Measurements from ENCODE around the gene KCTD1. TPM values are rescaled to one million over a fixed set of nuclear protein-coding genes. Genes with fewer than 3 reads are reported as not detected.

The KCTD1 gene
- polyA plus RNA-seq, 3 donors, result 0.40 TPM; not detected in 2

DNA sequence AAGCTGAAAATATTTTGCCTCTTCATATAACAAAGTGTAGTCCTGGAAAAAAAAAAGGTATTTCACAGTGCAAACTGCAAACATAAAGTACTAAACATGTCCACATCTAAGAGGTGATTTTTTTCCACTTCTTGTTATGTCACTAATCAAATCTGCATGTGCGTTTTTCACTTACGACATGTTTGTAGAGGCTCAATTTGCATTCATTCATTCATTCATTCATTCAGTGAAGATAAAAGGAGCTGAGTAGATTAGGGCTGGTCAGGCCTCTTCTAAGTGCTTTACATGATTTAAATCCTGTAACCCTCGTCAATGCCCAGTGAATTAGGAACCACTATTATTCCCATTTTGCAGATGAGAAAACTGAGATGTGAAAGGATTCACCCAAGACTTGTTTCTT lies 88.5 kb downstream of the KCTD1 start:
- no peaks in the 10 kb centered on the region for H3K36me3 ChIP-seq (replicated peaks in 1 of 2; ENCODE audit: control insufficient read depth in 1 of 2, insufficient read depth in 2 of 2, low read length in 2 of 2)
- H3K4me3 Mint-ChIP-seq, result no peak overlapping the region
- intact Hi-C loops (cut with micrococcal nuclease), result no loop called here
- no CpG with 5 or more reads among the region's 3 CpGs for WGBS (ENCODE audit: insufficient coverage)
- DNase-seq, result no peak
- H3K9me3 Mint-ChIP-seq, result no peaks in the 10 kb centered on the region
- H3K4me2 ChIP-seq (replicated peaks; ENCODE audit: extremely low read depth, low read length, poor library complexity, severe bottlenecking), result no peak overlapping the region
- H3K79me2 ChIP-seq (ENCODE audit: insufficient read depth, low read length), result no peaks in the 10 kb centered on the region
- H3K27me3 ChIP-seq (ENCODE audit: control insufficient read depth in 2 of 2, insufficient read depth in 2 of 2, low read length in 2 of 2), result no peaks in the 10 kb centered on the region
- no peak overlapping the region for H3K27ac ChIP-seq (ENCODE audit: low read depth in 1 of 2, low read length in 2 of 2)
- H3K27ac Mint-ChIP-seq, result no peak overlapping the region
- H2AFZ ChIP-seq (ENCODE audit: insufficient read depth, low read depth, low read length, poor library complexity, severe bottlenecking), result no peak overlapping the region
- H3K4me3 ChIP-seq (replicated peaks in 1 of 3; ENCODE audit: low read depth in 2 of 3, low read length in 3 of 3), result no peak overlapping the region
- no peaks in the 10 kb centered on the region for H3K36me3 Mint-ChIP-seq
- peaks cover 11% of the 10 kb centered on the region for H3K4me1 Mint-ChIP-seq
- H3K9ac ChIP-seq (ENCODE audit: insufficient read depth, low read length, poor library complexity, severe bottlenecking), result no peak overlapping the region
- TF ChIP-seq, protein P1, sequence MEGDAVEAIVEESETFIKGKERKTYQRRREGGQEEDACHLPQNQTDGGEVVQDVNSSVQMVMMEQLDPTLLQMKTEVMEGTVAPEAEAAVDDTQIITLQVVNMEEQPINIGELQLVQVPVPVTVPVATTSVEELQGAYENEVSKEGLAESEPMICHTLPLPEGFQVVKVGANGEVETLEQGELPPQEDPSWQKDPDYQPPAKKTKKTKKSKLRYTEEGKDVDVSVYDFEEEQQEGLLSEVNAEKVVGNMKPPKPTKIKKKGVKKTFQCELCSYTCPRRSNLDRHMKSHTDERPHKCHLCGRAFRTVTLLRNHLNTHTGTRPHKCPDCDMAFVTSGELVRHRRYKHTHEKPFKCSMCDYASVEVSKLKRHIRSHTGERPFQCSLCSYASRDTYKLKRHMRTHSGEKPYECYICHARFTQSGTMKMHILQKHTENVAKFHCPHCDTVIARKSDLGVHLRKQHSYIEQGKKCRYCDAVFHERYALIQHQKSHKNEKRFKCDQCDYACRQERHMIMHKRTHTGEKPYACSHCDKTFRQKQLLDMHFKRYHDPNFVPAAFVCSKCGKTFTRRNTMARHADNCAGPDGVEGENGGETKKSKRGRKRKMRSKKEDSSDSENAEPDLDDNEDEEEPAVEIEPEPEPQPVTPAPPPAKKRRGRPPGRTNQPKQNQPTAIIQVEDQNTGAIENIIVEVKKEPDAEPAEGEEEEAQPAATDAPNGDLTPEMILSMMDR (IDR thresholded peaks at IDR 0.05), result no peak
- no peaks in the 10 kb centered on the region for H4K20me1 ChIP-seq (ENCODE audit: insufficient read depth, low read length)
- peaks cover 0 to 2% (median 0%) of the 10 kb centered on the region in 3 donors for H3K27me3 Mint-ChIP-seq (ENCODE audit: low read depth in 3 of 3)
- peaks cover 6 to 12% of the 10 kb centered on the region in 2 donors for H3K4me1 ChIP-seq (ENCODE audit: control insufficient read depth in 1 of 2, insufficient read depth in 2 of 2, low read length in 2 of 2)
- H3K9me3 ChIP-seq (replicated peaks in 1 of 2; ENCODE audit: control insufficient read depth in 1 of 2, insufficient read depth in 1 of 2, low read length in 2 of 2), result no peaks in the 10 kb centered on the region

GRCh38 chr18:26459340-26459739 lies 89.0 kb downstream of the KCTD1 start:
- Histone ChIP-seq H3K79me2 (ENCODE audit: insufficient read depth, low read length) (no peaks in the 10 kb centered on the region), H3K27ac (ENCODE audit: low read depth in 1 of 2, low read length in 2 of 2) (no peak overlapping the region), H3K4me1 (ENCODE audit: control insufficient read depth in 1 of 2, insufficient read depth in 2 of 2, low read length in 2 of 2) (peaks cover 6 to 12% of the 10 kb centered on the region in 2 donors), H3K9me3 (replicated peaks in 1 of 2; ENCODE audit: control insufficient read depth in 1 of 2, insufficient read depth in 1 of 2, low read length in 2 of 2) (no peaks in the 10 kb centered on the region), H3K36me3 (replicated peaks in 1 of 2; ENCODE audit: control insufficient read depth in 1 of 2, insufficient read depth in 2 of 2, low read length in 2 of 2) (no peaks in the 10 kb centered on the region), H4K20me1 (ENCODE audit: insufficient read depth, low read length) (no peaks in the 10 kb centered on the region), H3K27me3 (ENCODE audit: control insufficient read depth in 2 of 2, insufficient read depth in 2 of 2, low read length in 2 of 2) (no peaks in the 10 kb centered on the region), H3K4me3 (replicated peaks in 1 of 3; ENCODE audit: low read depth in 2 of 3, low read length in 3 of 3) (no peak overlapping the region), H3K9ac (ENCODE audit: insufficient read depth, low read length, poor library complexity, severe bottlenecking) (no peak overlapping the region), H3K4me2 (replicated peaks; ENCODE audit: extremely low read depth, low read length, poor library complexity, severe bottlenecking) (no peak overlapping the region), H2AFZ (ENCODE audit: insufficient read depth, low read depth, low read length, poor library complexity, severe bottlenecking) (no peak overlapping the region)
- no peaks in the 10 kb centered on the region for H3K36me3 Mint-ChIP-seq
- intact Hi-C loops (cut with micrococcal nuclease), result no loop called here
- H3K27ac Mint-ChIP-seq, result no peak overlapping the region
- H3K9me3 Mint-ChIP-seq, result no peaks in the 10 kb centered on the region
- H3K4me3 Mint-ChIP-seq, result no peak overlapping the region
- no peak for DNase-seq
- H3K4me1 Mint-ChIP-seq, result peaks cover 11% of the 10 kb centered on the region
- TF ChIP-seq, protein P1 (IDR thresholded peaks at IDR 0.05), result no peak
- WGBS (ENCODE audit: insufficient coverage), result 100% methylated on average over 8 of the region's 12 CpGs
- H3K27me3 Mint-ChIP-seq (ENCODE audit: low read depth in 3 of 3), result peaks cover 0 to 2% (median 0%) of the 10 kb centered on the region in 3 donors

All from CD14-positive monocyte (primary cell).